ENCODE results near the gene RPL10. TPM values are rescaled to one million over a fixed set of nuclear protein-coding genes. Genes with fewer than 3 reads are reported as not detected.
"Not testable (repeated sequence)": the region's sequence is repeated elsewhere in the genome, so short reads cannot be mapped to it uniquely, and the experiment has no call there.

RPL10 gene
- total RNA-seq, 1 donor from 2014 or later: 3,070 TPM

- intact Hi-C loops (cut with micrococcal nuclease): loop anchor here (5.0 kb wide), 3 partner anchors 38 to 118 kb away; partner anchors contain the start of genes FAM3A, GDI1 and SLC10A3
Measured at GRCh38 chrX:154399527-154400368, 1.6 kb downstream of the RPL10 start.

DNA sequence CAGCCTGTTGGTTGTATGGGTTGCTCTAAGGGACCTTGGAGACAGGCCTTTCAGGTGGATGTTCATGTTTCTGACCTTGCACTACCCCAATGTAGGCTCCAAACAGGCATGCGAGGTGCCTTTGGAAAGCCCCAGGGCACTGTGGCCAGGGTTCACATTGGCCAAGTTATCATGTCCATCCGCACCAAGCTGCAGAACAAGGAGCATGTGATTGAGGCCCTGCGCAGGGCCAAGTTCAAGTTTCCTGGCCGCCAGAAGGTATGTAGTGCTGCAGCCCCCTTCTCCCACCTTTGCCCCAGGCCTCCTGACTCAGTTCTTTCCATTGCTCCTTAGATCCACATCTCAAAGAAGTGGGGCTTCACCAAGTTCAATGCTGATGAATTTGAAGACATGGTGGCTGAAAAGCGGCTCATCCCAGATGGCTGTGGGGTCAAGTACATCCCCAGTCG, 2.2 kb downstream of the RPL10 start:
- intact Hi-C loops (cut with micrococcal nuclease): not testable (repeated sequence)

DNA sequence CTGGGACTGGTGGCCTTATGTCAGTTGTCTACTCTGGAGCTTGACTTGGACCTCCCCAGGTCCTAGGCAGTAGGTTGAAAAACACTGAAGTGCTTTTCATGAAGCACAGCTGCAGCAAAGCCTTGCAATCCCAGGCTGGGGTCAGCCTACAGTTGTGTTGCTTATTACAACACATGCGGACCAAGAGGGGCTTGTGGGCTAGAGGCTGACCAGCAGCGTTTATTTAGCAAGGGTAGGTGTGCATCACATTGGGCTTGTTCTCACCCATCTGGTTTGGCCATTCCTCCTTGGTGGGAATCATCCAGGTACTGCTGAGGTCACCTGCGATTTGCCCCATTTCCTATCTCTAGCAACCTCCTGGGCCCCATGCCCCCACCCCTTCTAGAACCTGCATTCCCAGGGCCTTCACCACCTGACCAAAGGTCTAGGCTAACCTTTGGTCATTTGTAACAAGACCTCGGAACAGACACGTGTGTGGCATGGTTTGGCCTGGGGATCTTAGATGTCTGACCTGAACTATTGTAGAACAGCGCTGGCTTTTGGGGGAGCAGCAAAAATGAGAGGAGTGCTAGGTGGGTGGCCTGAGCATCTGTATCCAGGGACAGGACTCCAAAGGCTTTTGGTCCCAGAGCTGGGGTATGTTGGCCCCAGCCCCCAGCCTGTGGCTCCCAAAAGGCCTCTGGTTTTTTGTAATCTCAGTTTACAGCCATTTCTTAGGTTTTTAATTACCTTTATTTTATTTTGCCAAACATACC, 3.0 kb downstream of the RPL10 start:
- intact Hi-C loops (cut with micrococcal nuclease): no loop called here

- intact Hi-C loops (cut with micrococcal nuclease): no loop called here
Measured at GRCh38 chrX:154401918-154402621, 3.9 kb downstream of the RPL10 start.

GRCh38 chrX:154402622-154403127, 4.5 kb downstream of the RPL10 start:
- intact Hi-C loops (cut with micrococcal nuclease): no loop called here

GRCh38 chrX:154403192-154403591, 5.0 kb downstream of the RPL10 start:
- intact Hi-C loops (cut with micrococcal nuclease): no loop called here

DNA sequence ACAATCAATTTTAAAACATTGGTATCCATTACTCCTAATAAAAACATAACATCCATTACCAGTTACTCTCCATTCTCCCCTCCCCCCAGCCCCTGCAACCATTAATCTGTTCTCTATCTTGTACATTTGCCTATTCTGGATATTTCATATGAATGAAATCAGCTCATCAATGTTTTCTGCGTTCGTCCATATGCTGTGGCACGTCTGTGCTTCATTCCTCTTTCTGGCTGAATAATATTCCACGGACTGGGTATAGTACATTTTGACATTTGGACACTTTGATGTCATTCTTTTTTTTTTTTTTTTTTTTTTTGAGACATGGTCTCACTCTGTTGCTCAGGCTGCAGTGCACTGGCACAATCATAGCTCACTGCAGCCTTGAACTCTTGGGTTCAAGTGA, 5.7 kb downstream of the RPL10 start:
- intact Hi-C loops (cut with micrococcal nuclease): no loop called here

- intact Hi-C loops (cut with micrococcal nuclease): no loop called here
Measured at GRCh38 chrX:154404625-154405192, 6.5 kb downstream of the RPL10 start.

DNA sequence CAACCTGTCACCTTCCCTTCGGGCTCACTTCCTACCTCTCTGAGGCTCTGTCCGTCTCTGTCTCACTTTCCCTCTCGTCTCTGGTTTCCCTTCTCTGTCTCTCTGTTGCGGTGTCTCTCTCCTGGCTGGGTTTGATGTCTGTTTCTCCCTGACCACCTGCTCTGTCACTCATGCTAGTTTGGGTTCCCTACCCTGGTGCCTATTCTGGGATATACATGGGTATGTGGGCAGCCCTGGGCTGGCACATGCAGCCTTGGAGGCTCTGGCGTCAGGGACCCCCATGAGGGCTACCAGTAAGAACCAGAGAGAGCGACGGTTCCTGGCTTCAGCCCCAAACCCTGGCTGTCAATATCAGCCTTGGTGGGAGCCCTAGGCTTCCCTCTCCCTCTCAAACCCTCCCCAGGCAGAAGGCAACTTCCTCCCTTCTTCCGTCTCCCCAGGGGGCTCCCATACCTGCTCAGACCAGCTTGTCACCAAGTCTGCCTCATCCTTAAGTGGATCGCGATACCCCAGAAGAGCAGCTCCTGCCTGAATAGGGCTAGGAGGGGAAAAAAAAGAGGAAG, 10.6 kb downstream of the RPL10 start:
- intact Hi-C loops (cut with micrococcal nuclease): no loop called here

- intact Hi-C loops (cut with micrococcal nuclease): no loop called here
Measured at GRCh38 chrX:154409222-154409871, 11.2 kb downstream of the RPL10 start, which contains the start of gene DNASE1L1. Gene DNASE1L1, minus strand, starts transcription at chrX:154409254. Its CDS starts 3,686 bp downstream, at chrX:154405568.

DNA sequence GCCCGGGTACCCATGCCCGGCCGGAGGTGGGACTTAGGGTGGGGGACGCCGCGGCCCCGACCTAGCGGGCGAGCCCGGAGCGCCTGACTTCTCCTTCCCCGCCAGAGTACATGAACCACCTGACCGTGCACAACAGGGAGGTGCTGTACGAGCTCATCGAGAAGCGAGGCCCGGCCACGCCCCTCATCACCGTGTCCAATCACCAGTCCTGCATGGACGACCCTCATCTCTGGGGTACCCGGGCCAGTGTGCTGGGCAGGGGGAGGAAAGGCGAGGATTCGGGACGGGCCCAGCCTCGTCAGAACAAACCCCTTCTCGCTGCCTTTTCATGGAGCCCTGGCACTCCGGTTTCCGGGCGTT, 13.8 kb downstream of the RPL10 start:
- intact Hi-C loops (cut with micrococcal nuclease): loop anchor here (1.0 to 5.0 kb wide), 3 partner anchors 16 to 105 kb away; partner anchors contain the start of genes ATP6AP1, FAM3A and LAGE3

DNA sequence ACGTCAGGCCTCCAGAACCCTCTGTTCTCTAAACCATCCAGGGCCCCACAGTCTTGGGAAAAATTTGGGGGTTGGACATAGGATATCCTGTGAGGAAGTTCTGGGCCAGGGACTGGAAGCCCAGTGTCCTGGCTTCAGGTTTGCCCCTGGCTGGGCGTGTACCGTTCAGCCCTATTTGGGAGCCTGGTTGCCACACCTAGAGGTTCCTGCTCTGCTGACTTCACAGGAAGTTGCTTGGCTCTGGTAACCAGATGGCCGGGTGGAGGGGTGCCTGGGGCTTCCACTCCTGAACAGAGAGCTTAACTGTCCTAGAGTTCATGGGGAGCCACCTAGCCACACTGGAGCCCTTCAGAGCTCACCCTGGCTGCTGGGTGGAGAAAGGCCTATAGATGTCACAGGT, 14.3 kb downstream of the RPL10 start:
- intact Hi-C loops (cut with micrococcal nuclease): loop anchor here (1.0 to 5.0 kb wide), 3 partner anchors 16 to 104 kb away; partner anchors contain the start of genes ATP6AP1, FAM3A and LAGE3

DNA sequence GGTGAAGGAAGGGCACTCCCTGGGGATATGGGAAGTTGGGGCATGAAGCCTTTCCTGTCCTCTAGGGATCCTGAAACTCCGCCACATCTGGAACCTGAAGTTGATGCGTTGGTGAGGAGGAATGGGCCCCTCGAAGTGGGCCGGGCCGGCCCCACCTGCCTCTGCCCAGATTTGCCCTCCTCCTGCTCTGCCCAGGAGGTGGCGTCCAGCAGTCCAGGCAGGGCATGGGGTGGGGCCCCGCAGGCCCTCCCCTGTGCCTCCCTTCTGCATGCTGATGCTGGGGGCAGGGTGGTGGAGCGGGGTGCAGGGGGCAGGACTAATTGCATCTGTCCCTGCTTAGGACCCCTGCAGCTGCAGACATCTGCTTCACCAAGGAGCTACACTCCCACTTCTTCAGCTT, 15.0 kb downstream of the RPL10 start:
- intact Hi-C loops (cut with micrococcal nuclease): loop anchor here (2.0 to 5.0 kb wide), 2 partner anchors 64 to 104 kb away; partner anchors contain the start of genes FAM3A and LAGE3

GRCh38 chrX:154417157-154417556, 19.0 kb downstream of the RPL10 start:
- intact Hi-C loops (cut with micrococcal nuclease): no loop called here

DNA sequence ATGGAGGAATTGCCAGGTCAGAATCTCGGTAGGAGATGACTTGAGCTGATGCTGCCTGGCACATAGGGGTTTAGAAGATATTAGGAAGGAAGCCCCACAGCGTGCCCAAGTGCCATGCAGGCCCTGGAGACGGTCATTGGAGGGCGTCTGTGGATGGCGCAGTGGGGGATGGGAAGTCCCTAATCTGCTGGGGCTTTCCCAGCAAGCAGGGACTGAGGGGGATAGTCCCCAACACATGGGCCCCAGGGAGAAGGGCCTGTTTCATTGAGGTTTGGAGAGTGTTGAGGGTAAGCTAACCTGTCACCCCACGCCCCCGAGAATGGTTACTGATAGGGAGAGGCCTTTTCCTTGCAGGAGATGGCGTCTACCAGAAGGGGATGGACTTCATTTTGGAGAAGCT, 21.0 kb downstream of the RPL10 start:
- intact Hi-C loops (cut with micrococcal nuclease): no loop called here

GRCh38 chrX:154419688-154420401, 21.7 kb downstream of the RPL10 start:
- intact Hi-C loops (cut with micrococcal nuclease): no loop called here

GRCh38 chrX:154420402-154420756, 22.2 kb downstream of the RPL10 start:
- intact Hi-C loops (cut with micrococcal nuclease): no loop called here

- intact Hi-C loops (cut with micrococcal nuclease): no loop called here
Measured at GRCh38 chrX:154426916-154427770, 29.0 kb downstream of the RPL10 start.
